ENCODE data around the gene LEMD1. TPM values are rescaled to one million over a fixed set of nuclear protein-coding genes. Genes with fewer than 3 reads are reported as not detected.
"Not testable (repeated sequence)": the region's sequence is repeated elsewhere in the genome, so short reads cannot be mapped to it uniquely, and the experiment has no call there.

LEMD1 gene
- total and polyA plus RNA-seq, 2 donors, result not detected

GRCh38 chr1:205374210-205375078 lies 47.4 kb downstream of the LEMD1 start:
- Histone ChIP-seq H3K27ac (ENCODE audit: low read depth) (no peak overlapping the region), H3K4me1 (ENCODE audit: insufficient read depth) (no peaks in the 10 kb centered on the region), H3K4me3 (ENCODE audit: low read depth, low read length) (no peak overlapping the region), H3K36me3 (ENCODE audit: insufficient read depth) (no peaks in the 10 kb centered on the region)
- DNase-seq (ENCODE audit: extremely low spot score), result no peak
- 38% methylated on average over 10 of the region's 10 CpGs for WGBS

- no peak for DNase-seq (ENCODE audit: extremely low spot score)
- WGBS, result 67% methylated on average over 2 of the region's 2 CpGs
- Histone ChIP-seq H3K27ac (ENCODE audit: low read depth) (no peak overlapping the region), H3K36me3 (ENCODE audit: insufficient read depth) (no peaks in the 10 kb centered on the region), H3K4me1 (ENCODE audit: insufficient read depth) (no peaks in the 10 kb centered on the region), H3K4me3 (ENCODE audit: low read depth, low read length) (no peak overlapping the region)
Observed at GRCh38 chr1:205373798-205374175, 48.1 kb downstream of the LEMD1 start.

- H3K4me1 ChIP-seq (ENCODE audit: insufficient read depth), result no peaks in the 10 kb centered on the region
- 40% methylated on average over 9 of the region's 9 CpGs for WGBS
- H3K36me3 ChIP-seq (ENCODE audit: insufficient read depth), result no peaks in the 10 kb centered on the region
- H3K4me3 ChIP-seq (ENCODE audit: low read depth, low read length), result no peak overlapping the region
- H3K27ac ChIP-seq (ENCODE audit: low read depth), result no peak overlapping the region
- DNase-seq (ENCODE audit: extremely low spot score), result no peak
Observed at GRCh38 chr1:205373022-205373797, 48.6 kb downstream of the LEMD1 start.

GRCh38 chr1:205371871-205372660 lies 49.8 kb downstream of the LEMD1 start:
- DNase-seq (ENCODE audit: extremely low spot score), result no peak
- no peak overlapping the region for H3K27ac ChIP-seq (ENCODE audit: low read depth)
- no peaks in the 10 kb centered on the region for H3K4me1 ChIP-seq (ENCODE audit: insufficient read depth)
- WGBS, result 36% methylated on average over 11 of the region's 11 CpGs
- no peaks in the 10 kb centered on the region for H3K36me3 ChIP-seq (ENCODE audit: insufficient read depth)
- no peak overlapping the region for H3K4me3 ChIP-seq (ENCODE audit: low read depth, low read length)

- Histone ChIP-seq H3K4me1 (ENCODE audit: insufficient read depth) (no peaks in the 10 kb centered on the region), H3K27ac (ENCODE audit: low read depth) (no peak overlapping the region), H3K36me3 (ENCODE audit: insufficient read depth) (no peaks in the 10 kb centered on the region), H3K4me3 (ENCODE audit: low read depth, low read length) (no peak overlapping the region)
- DNase-seq (ENCODE audit: extremely low spot score), result no peak
Observed at GRCh38 chr1:205370780-205371179, 51.1 kb downstream of the LEMD1 start.

- Histone ChIP-seq H3K27ac (ENCODE audit: low read depth) (no peak overlapping the region), H3K36me3 (ENCODE audit: insufficient read depth) (no peaks in the 10 kb centered on the region)
Observed at GRCh38 chr1:205369701-205370123, 52.1 kb downstream of the LEMD1 start.

GRCh38 chr1:205368478-205368877 lies 53.4 kb downstream of the LEMD1 start:
- no peak for DNase-seq (ENCODE audit: extremely low spot score)
- H3K4me3 ChIP-seq (ENCODE audit: low read depth, low read length), result no peak overlapping the region
- H3K4me1 ChIP-seq (ENCODE audit: insufficient read depth), result no peaks in the 10 kb centered on the region
- 93% methylated on average over 6 of the region's 6 CpGs for WGBS
- H3K36me3 ChIP-seq (ENCODE audit: insufficient read depth), result no peaks in the 10 kb centered on the region
- H3K27ac ChIP-seq (ENCODE audit: low read depth), result no peak overlapping the region

More at GRCh38 chr1:205369701-205370123, 52.1 kb downstream of the LEMD1 start:
- DNase-seq (ENCODE audit: extremely low spot score), result no peak
- Histone ChIP-seq H3K4me3 (ENCODE audit: low read depth, low read length) (no peak overlapping the region), H3K4me1 (ENCODE audit: insufficient read depth) (no peaks in the 10 kb centered on the region)
- WGBS, result 43% methylated on average over 3 of the region's 3 CpGs

- WGBS, result 40% methylated on average over 8 of the region's 8 CpGs
- DNase-seq (ENCODE audit: extremely low spot score), result no peak
- H3K4me1 ChIP-seq (ENCODE audit: insufficient read depth), result no peaks in the 10 kb centered on the region
- H3K4me3 ChIP-seq (ENCODE audit: low read depth, low read length), result no peak overlapping the region
- H3K36me3 ChIP-seq (ENCODE audit: insufficient read depth), result no peaks in the 10 kb centered on the region
- no peak overlapping the region for H3K27ac ChIP-seq (ENCODE audit: low read depth)
Observed at GRCh38 chr1:205365945-205366463, 55.9 kb downstream of the LEMD1 start.

GRCh38 chr1:205365086-205365485 lies 56.8 kb downstream of the LEMD1 start:
- WGBS, result 81% methylated on average over 8 of the region's 8 CpGs
- H3K4me1 ChIP-seq (ENCODE audit: insufficient read depth); H3K4me3 ChIP-seq (ENCODE audit: low read depth, low read length); H3K27ac ChIP-seq (ENCODE audit: low read depth); DNase-seq (ENCODE audit: extremely low spot score); H3K36me3 ChIP-seq (ENCODE audit: insufficient read depth): not testable (repeated sequence)

- Histone ChIP-seq H3K27ac (ENCODE audit: low read depth) (no peak overlapping the region), H3K4me1 (ENCODE audit: insufficient read depth) (no peaks in the 10 kb centered on the region), H3K4me3 (ENCODE audit: low read depth, low read length) (no peak overlapping the region), H3K36me3 (ENCODE audit: insufficient read depth) (no peaks in the 10 kb centered on the region)
- DNase-seq (ENCODE audit: extremely low spot score), result no peak
- WGBS, result 77% methylated on average over 4 of the region's 4 CpGs
Observed at GRCh38 chr1:205360891-205361290, 61.0 kb downstream of the LEMD1 start.

GRCh38 chr1:205359771-205360565 lies 61.9 kb downstream of the LEMD1 start:
- WGBS, result 40% methylated on average over 11 of the region's 11 CpGs
- H3K4me3 ChIP-seq (ENCODE audit: low read depth, low read length), result no peak overlapping the region
- H3K27ac ChIP-seq (ENCODE audit: low read depth), result no peak overlapping the region
- DNase-seq (ENCODE audit: extremely low spot score), result no peak
- H3K36me3 ChIP-seq (ENCODE audit: insufficient read depth), result no peaks in the 10 kb centered on the region
- no peaks in the 10 kb centered on the region for H3K4me1 ChIP-seq (ENCODE audit: insufficient read depth)

GRCh38 chr1:205358579-205358978 lies 63.3 kb downstream of the LEMD1 start:
- no peak overlapping the region for H3K4me3 ChIP-seq (ENCODE audit: low read depth, low read length)
- H3K4me1 ChIP-seq (ENCODE audit: insufficient read depth), result no peaks in the 10 kb centered on the region
- H3K27ac ChIP-seq (ENCODE audit: low read depth), result no peak overlapping the region
- DNase-seq (ENCODE audit: extremely low spot score), result no peak
- no peaks in the 10 kb centered on the region for H3K36me3 ChIP-seq (ENCODE audit: insufficient read depth)

- WGBS, result 84% methylated on average over 3 of the region's 3 CpGs
- DNase-seq (ENCODE audit: extremely low spot score), result no peak
- H3K36me3 ChIP-seq (ENCODE audit: insufficient read depth), result no peaks in the 10 kb centered on the region
- H3K4me3 ChIP-seq (ENCODE audit: low read depth, low read length), result no peak overlapping the region
- no peaks in the 10 kb centered on the region for H3K4me1 ChIP-seq (ENCODE audit: insufficient read depth)
- H3K27ac ChIP-seq (ENCODE audit: low read depth), result no peak overlapping the region
Observed at GRCh38 chr1:205357567-205357966, 64.3 kb downstream of the LEMD1 start.

Data from urinary bladder (tissue), 4 donors.